K562 (cell line): Measurements from ENCODE around the gene ATRAID. TPM values are rescaled to one million over a fixed set of nuclear protein-coding genes. Genes with fewer than 3 reads are reported as not detected.

Experiments
- NCOR1 ChIP-seq: fragments of 450-650 bp; IDR thresholded peaks from 2 replicates; pipeline ENCODE4 v1.6.1; 2016; ENCODE audit warnings: mild to moderate bottlenecking, moderate library complexity
- RAD21 ChIP-seq, 2 experiments: fragments of 250-450 bp in 1 of 2; fragments of 450-650 bp in 1 of 2; sonication (Bioruptor Pico) in 1 of 2; formaldehyde crosslinking in 1 of 2; IDR thresholded peaks in 1 of 2; conservative IDR thresholded peaks in 1 of 2; 2 replicates each; pipeline versions ENCODE4 v1.4.0 to v1.8.0; 2020 to 2022; ENCODE audit warnings: mild to moderate bottlenecking in 2 of 2, moderate library complexity in 1 of 2
- REST ChIP-seq, 2 experiments: fragments of 450-650 bp; formaldehyde crosslinking in 1 of 2; IDR thresholded peaks; 2 replicates each; pipeline versions ENCODE4 v1.4.0 to v1.6.1; 2014 to 2020; ENCODE audit warnings: mild to moderate bottlenecking in 2 of 2, borderline replicate concordance in 1 of 2, low read depth in 1 of 2
- SETDB1 ChIP-seq: IDR thresholded peaks from one replicate; pipeline ENCODE4 v1.6.1; 2012; ENCODE audit warnings: low read length, control low read depth, inconsistent platforms
- THRAP3 ChIP-seq: fragments of 450-650 bp; IDR thresholded peaks from 2 replicates; pipeline ENCODE4 v1.6.1; 2016; ENCODE audit warnings: mild to moderate bottlenecking, inconsistent platforms, borderline replicate concordance
- ZNF444 ChIP-seq: fragments of 250-450 bp; sonication (Bioruptor Pico); IDR thresholded peaks from 2 replicates; pipeline ENCODE4 v1.4.0; 2020; ENCODE audit warnings: mild to moderate bottlenecking, moderate library complexity
- polyA plus RNA-seq, 8 experiments: library from polyadenylated mRNA; depleted of rRNA in 4 of 8; stranded (reverse) in 5 of 8; unstranded in 3 of 8; fragments of >200 nt; fragmentation: Nextera tagmentation in 2 of 8; fragmentation: Illumina TruSeq in 1 of 8; extraction: Ambion mirVana in 2 of 8; extraction: Trizol in 1 of 8; gene quantifications; 2 replicates each; pipeline versions ENCODE4 v1.2.1 to v1.2.3, GENCODE V29; 2011 to 2014; ENCODE audit warnings: inconsistent platforms in 1 of 8, missing spikeins in 1 of 8
- total RNA-seq, 7 experiments: library from RNA; depleted of rRNA in 6 of 7; stranded (reverse); fragments of >200 nt in 6 of 7; fragmentation: Illumina TruSeq in 2 of 7; extraction: Trizol in 2 of 7; gene quantifications; 2 replicates each; pipeline versions ENCODE4 v1.2.1 to v1.2.3, GENCODE V29; 2011 to 2021; ENCODE audit warnings: low replicate concordance in 1 of 7

Gene ATRAID
- total and polyA plus RNA-seq, 9 of the 15 experiments (the other 6 are each of a cell fraction or from before 2014, with no cell fraction given): 70.2 to 187 (median 108) TPM

GRCh38 chr2:27261926-27262298, 50.1 kb downstream of the ATRAID start (continued):
- TF ChIP-seq NCOR1: no peak
- TF ChIP-seq REST (IDR thresholded peaks at IDR 0.05; ENCODE audit: borderline replicate concordance): no peak
- no peak for TF ChIP-seq REST (CRISPR knock-in tag; IDR thresholded peaks at IDR 0.05; ENCODE audit: low read depth)
- TF ChIP-seq RAD21 (CRISPR knock-in tag; conservative IDR thresholded peaks at IDR 0.05 in 1 of 2, IDR thresholded peaks at IDR 0.05 in 1 of 2): no peak
- TF ChIP-seq ZNF444: no peak
- TF ChIP-seq THRAP3: no peak
- TF ChIP-seq SETDB1: no peak
